ENCODE results near the gene LINC01488.

LINC01488 gene

GRCh38 chr11:69439127-69439526, 42.3 kb upstream of the LINC01488 start:
- 0 out of 2 replicates have a peak, but pooled peaks cover 5% of the 10 kb centered on the region for H3K27me3 ChIP-seq (ENCODE audit: insufficient read depth, low read length)
- no peaks in the 10 kb centered on the region for H3K36me3 ChIP-seq (ENCODE audit: insufficient read depth, low read length)
- H3K27ac ChIP-seq (ENCODE audit: low read depth, low read length), result no peak overlapping the region
- 28% methylated on average over 2 of the region's 2 CpGs for WGBS
- H3K4me3 ChIP-seq (ENCODE audit: low read length), result no peak overlapping the region
- H3K9ac ChIP-seq (ENCODE audit: low read depth, low read length), result 0 out of 2 replicates have a peak overlapping the region, but pooled peaks have one; percentile 28
- peaks cover 64% of the 10 kb centered on the region for H3K4me1 ChIP-seq (ENCODE audit: insufficient read depth, low read length)
- no peaks in the 10 kb centered on the region for H3K9me3 ChIP-seq (ENCODE audit: insufficient read depth, low read depth, low read length)

GRCh38 chr11:69439651-69440464, 41.6 kb upstream of the LINC01488 start:
- H3K27me3 ChIP-seq (ENCODE audit: insufficient read depth, low read length), result 0 out of 2 replicates have a peak, but pooled peaks cover 5% of the 10 kb centered on the region
- WGBS, result 92% methylated on average over 13 of the region's 13 CpGs
- no peak overlapping the region for H3K9ac ChIP-seq (ENCODE audit: low read depth, low read length)
- no peak overlapping the region for H3K27ac ChIP-seq (ENCODE audit: low read depth, low read length)
- H3K9me3 ChIP-seq (ENCODE audit: insufficient read depth, low read depth, low read length), result no peaks in the 10 kb centered on the region
- peaks cover 64% of the 10 kb centered on the region for H3K4me1 ChIP-seq (ENCODE audit: insufficient read depth, low read length)
- H3K4me3 ChIP-seq (ENCODE audit: low read length), result no peak overlapping the region
- H3K36me3 ChIP-seq (ENCODE audit: insufficient read depth, low read length), result no peaks in the 10 kb centered on the region

DNA sequence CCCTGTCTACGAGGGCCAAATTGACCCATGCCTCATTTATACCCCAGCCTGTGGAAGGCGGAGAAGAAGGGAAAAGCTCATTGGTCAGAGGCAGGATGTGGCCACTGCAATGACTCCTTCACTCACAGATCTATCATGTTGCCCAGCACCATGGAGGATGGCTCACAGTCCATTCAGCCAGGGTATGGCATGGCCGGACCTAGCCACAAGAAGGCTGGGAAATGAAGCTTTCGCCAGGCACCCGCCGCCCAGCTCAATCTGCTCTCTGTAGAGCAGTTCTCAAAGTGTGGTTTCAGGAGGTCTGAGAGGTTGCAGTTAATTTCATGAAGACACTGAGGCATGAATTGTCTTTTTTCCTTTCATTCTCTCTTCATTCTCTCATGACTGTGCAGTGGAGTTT, 40.6 kb upstream of the LINC01488 start:
- H3K27ac ChIP-seq (ENCODE audit: low read depth, low read length), result no peak overlapping the region
- 0 out of 2 replicates have a peak, but pooled peaks cover 5% of the 10 kb centered on the region for H3K27me3 ChIP-seq (ENCODE audit: insufficient read depth, low read length)
- H3K36me3 ChIP-seq (ENCODE audit: insufficient read depth, low read length), result no peaks in the 10 kb centered on the region
- 94% methylated on average over 6 of the region's 6 CpGs for WGBS
- no peak overlapping the region for H3K4me3 ChIP-seq (ENCODE audit: low read length)
- H3K9ac ChIP-seq (ENCODE audit: low read depth, low read length), result no peak overlapping the region
- H3K9me3 ChIP-seq (ENCODE audit: insufficient read depth, low read depth, low read length), result no peaks in the 10 kb centered on the region
- peaks cover 58% of the 10 kb centered on the region for H3K4me1 ChIP-seq (ENCODE audit: insufficient read depth, low read length)

- no peaks in the 10 kb centered on the region for H3K36me3 ChIP-seq (ENCODE audit: insufficient read depth, low read length)
- no peak overlapping the region for H3K4me3 ChIP-seq (ENCODE audit: low read length)
- H3K27me3 ChIP-seq (ENCODE audit: insufficient read depth, low read length), result 0 out of 2 replicates have a peak, but pooled peaks cover 5% of the 10 kb centered on the region
- WGBS, result 68% methylated on average over 9 of the region's 10 CpGs
- no peak overlapping the region for H3K9ac ChIP-seq (ENCODE audit: low read depth, low read length)
- no peaks in the 10 kb centered on the region for H3K9me3 ChIP-seq (ENCODE audit: insufficient read depth, low read depth, low read length)
- H3K4me1 ChIP-seq (ENCODE audit: insufficient read depth, low read length), result peaks cover 53% of the 10 kb centered on the region
- H3K27ac ChIP-seq (ENCODE audit: low read depth, low read length), result peak overlapping the region; percentile 88; the same call in 1 of the 2 replicates
Observed at GRCh38 chr11:69442012-69442806, 39.3 kb upstream of the LINC01488 start.

- peak overlapping the region; percentile 88; the same call in 1 of the 2 replicates for H3K27ac ChIP-seq (ENCODE audit: low read depth, low read length)
- H3K27me3 ChIP-seq (ENCODE audit: insufficient read depth, low read length), result 0 out of 2 replicates have a peak, but pooled peaks cover 5% of the 10 kb centered on the region
- 22% methylated on average over 10 of the region's 10 CpGs for WGBS
- no peaks in the 10 kb centered on the region for H3K36me3 ChIP-seq (ENCODE audit: insufficient read depth, low read length)
- H3K9ac ChIP-seq (ENCODE audit: low read depth, low read length), result peak overlapping the region; percentile 57
- no peak overlapping the region; the same call in 1 of the 2 replicates for H3K4me3 ChIP-seq (ENCODE audit: low read length)
- peaks cover 47% of the 10 kb centered on the region for H3K4me1 ChIP-seq (ENCODE audit: insufficient read depth, low read length)
- no peaks in the 10 kb centered on the region for H3K9me3 ChIP-seq (ENCODE audit: insufficient read depth, low read depth, low read length)
Observed at GRCh38 chr11:69442807-69443137, 38.7 kb upstream of the LINC01488 start.

DNA sequence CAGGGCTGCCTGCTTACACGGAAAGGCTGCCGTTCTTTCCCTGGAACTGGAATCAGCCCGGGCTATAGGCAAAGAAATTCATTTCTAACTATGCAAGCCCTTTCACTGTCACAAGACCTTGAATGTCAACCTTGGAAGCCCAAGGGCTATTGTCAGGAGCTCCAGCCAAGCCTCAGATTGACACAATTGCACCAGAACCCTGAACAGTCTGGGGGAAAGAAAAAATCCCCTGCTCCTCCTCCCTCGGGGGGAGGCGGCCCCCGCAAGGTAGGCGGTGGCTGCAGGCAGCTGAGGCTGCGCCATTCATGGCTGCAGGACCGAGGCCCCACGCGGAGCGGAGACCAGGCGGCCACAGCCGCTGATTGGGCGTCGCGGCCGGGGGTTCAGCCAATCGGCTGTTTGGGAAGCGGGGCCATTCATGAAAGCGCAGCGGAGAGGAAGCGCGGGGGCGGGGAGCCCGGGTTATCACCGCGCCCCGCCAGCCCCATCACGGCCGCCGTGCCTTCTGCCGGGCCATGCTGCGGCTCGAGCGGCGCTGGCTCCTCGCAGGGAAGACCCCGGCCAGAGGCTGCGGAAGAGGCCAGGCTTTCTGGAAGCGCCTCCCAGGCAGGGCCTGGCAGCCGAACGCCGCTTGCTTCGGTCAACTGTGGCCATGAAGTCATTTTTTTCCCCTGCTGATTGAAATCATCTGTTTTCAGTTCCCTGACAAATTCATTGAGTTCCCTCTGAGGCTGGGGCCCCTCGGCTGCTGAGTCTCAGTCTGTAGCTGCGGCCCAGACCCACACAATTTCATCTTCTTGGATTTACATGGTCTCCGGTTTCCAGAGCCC, 38.1 kb upstream of the LINC01488 start:
- peak overlapping the region; percentile 39 for H3K4me3 ChIP-seq (ENCODE audit: low read length)
- no peaks in the 10 kb centered on the region for H3K9me3 ChIP-seq (ENCODE audit: insufficient read depth, low read depth, low read length)
- peak overlapping the region; percentile 92 for H3K27ac ChIP-seq (ENCODE audit: low read depth, low read length)
- 0 out of 2 replicates have a peak, but pooled peaks cover 5% of the 10 kb centered on the region for H3K27me3 ChIP-seq (ENCODE audit: insufficient read depth, low read length)
- peak overlapping the region; percentile 60 for H3K9ac ChIP-seq (ENCODE audit: low read depth, low read length)
- no peaks in the 10 kb centered on the region for H3K36me3 ChIP-seq (ENCODE audit: insufficient read depth, low read length)
- 5% methylated on average over 48 of the region's 48 CpGs for WGBS
- peaks cover 41% of the 10 kb centered on the region for H3K4me1 ChIP-seq (ENCODE audit: insufficient read depth, low read length)

DNA sequence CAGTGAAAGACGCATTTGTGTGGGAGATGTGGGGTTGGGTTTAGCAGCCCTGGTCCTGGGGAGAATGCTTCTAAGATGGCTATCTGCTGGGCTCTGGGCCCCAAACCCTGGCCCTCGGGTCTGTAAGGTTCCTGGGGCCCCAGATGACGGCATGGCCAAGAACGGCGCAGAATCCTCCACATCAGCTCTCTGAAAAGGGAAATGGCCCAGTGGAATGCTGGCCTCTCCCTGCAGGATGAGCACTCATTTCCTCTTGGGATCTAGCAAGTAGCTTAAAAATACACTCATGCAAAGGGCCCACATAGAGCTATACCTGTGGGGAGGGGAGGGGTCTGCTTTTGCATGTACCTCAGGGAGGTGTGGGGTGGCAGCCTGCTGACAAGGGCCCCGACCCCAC, 37.5 kb upstream of the LINC01488 start:
- H3K4me3 ChIP-seq (ENCODE audit: low read length), result peak overlapping the region; percentile 39
- WGBS, result 62% methylated on average over 6 of the region's 6 CpGs
- peak overlapping the region; percentile 60; the same call in 1 of the 2 replicates for H3K9ac ChIP-seq (ENCODE audit: low read depth, low read length)

DNA sequence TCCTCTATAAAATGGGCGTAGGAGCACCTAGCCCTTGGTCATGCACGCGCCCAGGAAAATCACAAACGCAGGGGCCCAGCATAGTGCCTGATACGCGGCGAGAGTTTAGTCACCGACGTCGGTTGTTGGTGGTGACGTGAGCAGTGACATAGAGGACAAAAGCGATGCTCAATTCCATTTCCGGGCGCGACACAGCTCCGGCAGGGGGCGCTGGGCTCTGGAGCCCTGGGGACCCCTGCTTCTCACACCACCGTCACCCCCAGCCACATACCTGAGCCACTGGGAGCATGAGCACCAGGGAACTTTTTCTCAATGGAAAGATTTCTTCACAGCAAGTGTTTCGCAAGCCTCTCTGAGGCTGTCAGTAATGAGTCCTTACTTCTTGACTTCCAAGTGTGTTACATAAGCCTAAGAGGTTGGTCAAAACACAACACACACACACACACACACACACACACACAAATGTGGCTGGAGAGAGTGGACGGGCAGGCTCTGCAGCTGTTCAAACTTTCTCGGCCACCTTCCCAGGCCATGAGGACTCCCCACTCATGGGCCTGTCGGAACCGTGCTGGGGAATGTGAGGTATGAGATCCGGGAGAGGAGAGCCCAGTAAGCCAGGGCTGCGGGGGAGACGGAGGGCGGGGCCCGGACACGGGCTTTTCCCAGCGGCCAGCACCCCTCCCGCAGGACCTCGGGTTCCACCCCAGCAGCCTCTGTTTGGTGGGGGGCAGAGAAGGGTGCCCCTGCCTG, 36.9 kb upstream of the LINC01488 start:
- H3K9me3 ChIP-seq (ENCODE audit: insufficient read depth, low read depth, low read length), result no peaks in the 10 kb centered on the region
- H3K27me3 ChIP-seq (ENCODE audit: insufficient read depth, low read length), result 0 out of 2 replicates have a peak, but pooled peaks cover 5% of the 10 kb centered on the region
- no peak overlapping the region for H3K9ac ChIP-seq (ENCODE audit: low read depth, low read length)
- H3K27ac ChIP-seq (ENCODE audit: low read depth, low read length), result peak overlapping the region; percentile 39; the same call in 1 of the 2 replicates
- H3K4me3 ChIP-seq (ENCODE audit: low read length), result no peak overlapping the region
- H3K36me3 ChIP-seq (ENCODE audit: insufficient read depth, low read length), result no peaks in the 10 kb centered on the region
- H3K4me1 ChIP-seq (ENCODE audit: insufficient read depth, low read length), result peaks cover 30% of the 10 kb centered on the region
- 49% methylated on average over 32 of the region's 32 CpGs for WGBS

More for the DNA sequence above, 37.5 kb upstream of the LINC01488 start:
- H3K27me3 ChIP-seq (ENCODE audit: insufficient read depth, low read length), result 0 out of 2 replicates have a peak, but pooled peaks cover 5% of the 10 kb centered on the region
- no peaks in the 10 kb centered on the region for H3K9me3 ChIP-seq (ENCODE audit: insufficient read depth, low read depth, low read length)
- H3K4me1 ChIP-seq (ENCODE audit: insufficient read depth, low read length), result peaks cover 35% of the 10 kb centered on the region
- no peaks in the 10 kb centered on the region for H3K36me3 ChIP-seq (ENCODE audit: insufficient read depth, low read length)
- H3K27ac ChIP-seq (ENCODE audit: low read depth, low read length), result peak overlapping the region; percentile 92

- 94% methylated on average over 11 of the region's 11 CpGs for WGBS
- no peak overlapping the region for H3K9ac ChIP-seq (ENCODE audit: low read depth, low read length)
- no peaks in the 10 kb centered on the region for H3K36me3 ChIP-seq (ENCODE audit: insufficient read depth, low read length)
- no peaks in the 10 kb centered on the region for H3K9me3 ChIP-seq (ENCODE audit: insufficient read depth, low read depth, low read length)
- H3K27ac ChIP-seq (ENCODE audit: low read depth, low read length), result no peak overlapping the region
- H3K4me1 ChIP-seq (ENCODE audit: insufficient read depth, low read length), result peaks cover 29% of the 10 kb centered on the region
- 0 out of 2 replicates have a peak, but pooled peaks cover under 1% of the 10 kb centered on the region for H3K27me3 ChIP-seq (ENCODE audit: insufficient read depth, low read length)
- H3K4me3 ChIP-seq (ENCODE audit: low read length), result no peak overlapping the region
Observed at GRCh38 chr11:69445131-69445470, 36.4 kb upstream of the LINC01488 start.

DNA sequence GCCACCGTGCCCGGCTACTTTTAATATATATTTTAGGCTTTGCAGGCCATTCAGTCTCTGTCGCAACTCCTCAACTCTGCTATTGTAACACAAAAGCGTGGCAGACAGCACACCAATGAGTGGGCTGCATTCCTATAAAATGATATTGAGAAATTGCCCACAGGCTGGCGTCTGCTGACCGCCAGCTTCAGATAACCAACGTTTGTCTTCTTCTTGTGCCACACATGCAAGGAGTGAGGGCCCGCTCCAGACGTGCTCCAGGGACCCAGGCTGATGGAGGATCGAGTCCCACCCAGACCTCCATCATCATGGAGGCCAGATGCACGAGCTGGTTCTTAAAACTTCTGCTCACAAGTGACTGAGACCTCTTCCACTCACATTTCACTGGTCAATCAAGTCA, 35.4 kb upstream of the LINC01488 start:
- 95% methylated on average over 11 of the region's 11 CpGs for WGBS
- Histone ChIP-seq H3K4me3 (ENCODE audit: low read length) (no peak overlapping the region), H3K27me3 (ENCODE audit: insufficient read depth, low read length) (no peaks in the 10 kb centered on the region), H3K36me3 (ENCODE audit: insufficient read depth, low read length) (no peaks in the 10 kb centered on the region), H3K9ac (ENCODE audit: low read depth, low read length) (no peak overlapping the region), H3K4me1 (ENCODE audit: insufficient read depth, low read length) (peaks cover 29% of the 10 kb centered on the region), H3K27ac (ENCODE audit: low read depth, low read length) (no peak overlapping the region), H3K9me3 (ENCODE audit: insufficient read depth, low read depth, low read length) (no peaks in the 10 kb centered on the region)

All from HUES64 (cell line).